GM19468 (cell line): ENCODE data around the gene PLA2G4E.
A peak's percentile ranks its signal among the peaks of the same experiment; 100 is the strongest.

Experiments used
- ATAC-seq: cut with Tn5 transposase; IDR thresholded peaks from one replicate; pipeline ENCODE4 v1.9.1; 2021; ENCODE audit warnings: mild to moderate bottlenecking, moderate library complexity, moderate number of reproducible peaks; ENCODE audit not compliant: unreplicated experiment; ENCODE audit errors: extremely low read depth

Gene PLA2G4E

GRCh38 chr15:41965441-41966413, 55.1 kb downstream of the PLA2G4E start:
- no peak for ATAC-seq

- no peak for ATAC-seq
These were observed 59.1 kb downstream of the PLA2G4E start for GRCh38 chr15:41961595-41962202.

GRCh38 chr15:41961001-41961518, 59.8 kb downstream of the PLA2G4E start:
- no peak for ATAC-seq

GRCh38 chr15:41958002-41958420, 62.8 kb downstream of the PLA2G4E start:
- ATAC-seq, result no peak

- ATAC-seq, result peak; percentile 46
These were observed 63.6 kb downstream of the PLA2G4E start for GRCh38 chr15:41957021-41957897.

GRCh38 chr15:41955807-41956525, 64.9 kb downstream of the PLA2G4E start:
- ATAC-seq, result no peak

- ATAC-seq, result no peak
These were observed 65.7 kb downstream of the PLA2G4E start for GRCh38 chr15:41955100-41955499.

- no peak for ATAC-seq
These were observed 66.8 kb downstream of the PLA2G4E start for GRCh38 chr15:41954036-41954435.

GRCh38 chr15:41952013-41952563, 68.8 kb downstream of the PLA2G4E start:
- no peak for ATAC-seq

GRCh38 chr15:41951571-41951970, 69.3 kb downstream of the PLA2G4E start:
- ATAC-seq, result no peak

- no peak for ATAC-seq
These were observed 70.4 kb downstream of the PLA2G4E start for GRCh38 chr15:41950489-41950888.

GRCh38 chr15:41950127-41950483, 70.7 kb downstream of the PLA2G4E start:
- ATAC-seq, result no peak

- no peak for ATAC-seq
These were observed 71.3 kb downstream of the PLA2G4E start for GRCh38 chr15:41949401-41950126.

- ATAC-seq, result no peak
These were observed 72.4 kb downstream of the PLA2G4E start for GRCh38 chr15:41948490-41948889.

- no peak for ATAC-seq
These were observed 73.9 kb downstream of the PLA2G4E start for GRCh38 chr15:41946970-41947369.

- no peak for ATAC-seq
These were observed 75.1 kb downstream of the PLA2G4E start for GRCh38 chr15:41945731-41946130.

GRCh38 chr15:41945221-41945620, 75.6 kb downstream of the PLA2G4E start:
- ATAC-seq, result no peak

GRCh38 chr15:41944313-41944940, 76.4 kb downstream of the PLA2G4E start:
- no peak for ATAC-seq
